Cardiac septum (tissue), 1 donor: ENCODE data around the gene COMT. TPM values are rescaled to one million over a fixed set of nuclear protein-coding genes. Genes with fewer than 3 reads are reported as not detected.
"Not testable (repeated sequence)": the region's sequence is repeated elsewhere in the genome, so short reads cannot be mapped to it uniquely, and the experiment has no call there.

Experiments
- DNase-seq: peaks from one replicate; pipeline ENCODE4 v3.0.0-alpha.2; 2020; ENCODE audit warnings: low spot score
- intact Hi-C: fragments of 100-400 bp; cut with DNase I; formaldehyde crosslinking; loops from one replicate; pipeline ENCODE4 v1.14.0; 2022
- total RNA-seq: library from RNA; stranded (reverse); fragmentation: NEBNext Ultra II Directional; extraction: Animal tissue kit (Norgen Biotek cat#: 25700); gene quantifications from one replicate; pipeline ENCODE4 v1.2.1, GENCODE V29; 2021
- donor health status: DM: no; HTN: no; CAD: no.

The COMT gene
- total RNA-seq, 1 donor from 2014 or later: 97.1 TPM

- intact Hi-C loops: no loop called here
- no peak for DNase-seq
Measured at GRCh38 chr22:19921544-19922081, 20.0 kb upstream of the COMT start.

- intact Hi-C loops: no loop called here
- DNase-seq: no peak
Measured at GRCh38 chr22:19923914-19924513, 17.6 kb upstream of the COMT start.

GRCh38 chr22:19926028-19926427 is 15.5 kb upstream of the COMT start:
- intact Hi-C loops, DNase-seq: not testable (repeated sequence)

GRCh38 chr22:19927696-19928095 is 13.9 kb upstream of the COMT start:
- intact Hi-C loops: no loop called here
- no peak for DNase-seq

GRCh38 chr22:19928207-19928606 is 13.4 kb upstream of the COMT start:
- intact Hi-C loops: no loop called here
- DNase-seq: no peak

GRCh38 chr22:19929586-19930550 is 11.7 kb upstream of the COMT start:
- no peak for DNase-seq

GRCh38 chr22:19930551-19931486 is 10.8 kb upstream of the COMT start:
- intact Hi-C loops: no loop called here
- DNase-seq: no peak

More at GRCh38 chr22:19929586-19930550, 11.7 kb upstream of the COMT start:
- intact Hi-C loops: no loop called here

- DNase-seq: no peak
- intact Hi-C loops: no loop called here
Measured at GRCh38 chr22:19931514-19931913, 10.1 kb upstream of the COMT start.

- DNase-seq: no peak
- intact Hi-C loops: no loop called here
Measured at GRCh38 chr22:19932367-19933206, 9.0 kb upstream of the COMT start.

- intact Hi-C loops: no loop called here
- no peak for DNase-seq
Measured at GRCh38 chr22:19933341-19934241, 8.0 kb upstream of the COMT start.

GRCh38 chr22:19935123-19935718 is 6.4 kb upstream of the COMT start:
- DNase-seq, intact Hi-C loops: not testable (repeated sequence)

GRCh38 chr22:19936513-19936912 is 5.1 kb upstream of the COMT start:
- no peak for DNase-seq
- intact Hi-C loops: no loop called here

GRCh38 chr22:19937616-19938473 is 3.7 kb upstream of the COMT start:
- no peak for DNase-seq
- intact Hi-C loops: no loop called here

GRCh38 chr22:19940536-19941364 is 822 bp upstream of the COMT start:
- no peak for DNase-seq
- intact Hi-C loops: loop anchor here (5.0 kb wide), 1 partner anchor 218 kb away; the partner anchor contains the start of gene GP1BB
